Spleen (tissue), 7 donors: ENCODE measurements around the gene AIRE.
A peak's percentile ranks its signal among the peaks of the same experiment; 100 is the strongest.

Source experiments
- POLR2AphosphoS5 ChIP-seq, 3 donors: sonication (generic); formaldehyde crosslinking; IDR thresholded peaks; one replicate each; pipeline ENCODE4 v1.5.1; 2017; ENCODE audit warnings: antibody characterized with exemption in 3 of 3
- TF ChIP-seq, protein P1 (sequence below), 11 experiments: fragments of 200-600 bp in 7 of 11; fragments of 450-650 bp in 4 of 11; sonication (generic) in 4 of 11; IDR thresholded peaks in 8 of 11; conservative IDR thresholded peaks in 3 of 11; 1 replicate in 7 of 11; 2 replicates in 4 of 11; pipeline versions ENCODE4 v1.4.0 to v1.8.0; 2016 to 2021; ENCODE audit warnings: antibody characterized with exemption in 11 of 11, inconsistent platforms in 4 of 11, mild to moderate bottlenecking in 1 of 11
- donor health status: DM: no; HTN: no; CAD: no; lungs with moderate emphysema.
- donor health status: DM: no; HTN: no; CAD: no.
- donor health status: DM: no; HTN: no; CAD: no.

DNA sequence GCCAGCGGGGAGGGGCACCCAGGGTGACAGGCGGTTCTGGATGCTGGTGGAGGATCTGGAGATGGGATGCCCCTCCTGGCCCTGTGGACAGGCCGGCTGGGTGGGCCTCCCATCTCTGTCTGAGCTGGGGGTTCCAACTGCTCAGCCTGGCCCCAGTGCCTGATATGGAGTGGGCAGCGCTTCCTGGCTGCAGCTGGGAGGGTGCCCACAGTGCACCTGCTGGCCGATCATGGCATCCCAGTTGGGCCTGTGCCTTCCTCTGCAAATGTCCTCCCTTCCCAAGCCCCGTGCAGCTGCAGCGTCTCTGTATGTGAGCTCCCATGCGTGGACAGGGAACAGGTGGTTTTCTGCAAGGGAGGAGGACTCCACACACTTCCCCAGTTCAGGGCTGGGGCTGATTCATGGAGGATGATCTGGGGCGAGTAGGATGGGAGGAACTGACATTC, 16.3 kb downstream of the AIRE start:
- TF ChIP-seq, protein P1, sequence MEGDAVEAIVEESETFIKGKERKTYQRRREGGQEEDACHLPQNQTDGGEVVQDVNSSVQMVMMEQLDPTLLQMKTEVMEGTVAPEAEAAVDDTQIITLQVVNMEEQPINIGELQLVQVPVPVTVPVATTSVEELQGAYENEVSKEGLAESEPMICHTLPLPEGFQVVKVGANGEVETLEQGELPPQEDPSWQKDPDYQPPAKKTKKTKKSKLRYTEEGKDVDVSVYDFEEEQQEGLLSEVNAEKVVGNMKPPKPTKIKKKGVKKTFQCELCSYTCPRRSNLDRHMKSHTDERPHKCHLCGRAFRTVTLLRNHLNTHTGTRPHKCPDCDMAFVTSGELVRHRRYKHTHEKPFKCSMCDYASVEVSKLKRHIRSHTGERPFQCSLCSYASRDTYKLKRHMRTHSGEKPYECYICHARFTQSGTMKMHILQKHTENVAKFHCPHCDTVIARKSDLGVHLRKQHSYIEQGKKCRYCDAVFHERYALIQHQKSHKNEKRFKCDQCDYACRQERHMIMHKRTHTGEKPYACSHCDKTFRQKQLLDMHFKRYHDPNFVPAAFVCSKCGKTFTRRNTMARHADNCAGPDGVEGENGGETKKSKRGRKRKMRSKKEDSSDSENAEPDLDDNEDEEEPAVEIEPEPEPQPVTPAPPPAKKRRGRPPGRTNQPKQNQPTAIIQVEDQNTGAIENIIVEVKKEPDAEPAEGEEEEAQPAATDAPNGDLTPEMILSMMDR (IDR thresholded peaks at IDR 0.05 in 8 of 11, conservative IDR thresholded peaks at IDR 0.05 in 3 of 11) = no peak
- peak in 1 of 3 donors; percentile 18 for TF ChIP-seq POLR2AphosphoS5 (IDR thresholded peaks at IDR 0.05)
